Cardiac fibroblast (primary cell): Measurements from ENCODE around the gene ZNF304.

Experiments used
- DNase-seq, 2 donors: peaks; one replicate each; pipeline versions ENCODE4 v3.0.0 to v3.0.0-alpha.2; 2010; ENCODE audit warnings: low read depth in 2 of 2
- H3K4me3 ChIP-seq, 2 donors: replicated peaks in 1 of 2; 1 replicate in 1 of 2; 2 replicates in 1 of 2; pipeline ENCODE4 v1.5.1; 2011; ENCODE audit warnings: low read depth in 2 of 2, low read length in 2 of 2, mild to moderate bottlenecking in 2 of 2, moderate library complexity in 1 of 2
- TF ChIP-seq, protein P1 (sequence below): IDR thresholded peaks from one replicate; pipeline ENCODE4 v1.5.1; 2011; ENCODE audit warnings: low read depth, mild to moderate bottlenecking, low read length, inconsistent platforms

The ZNF304 gene

DNA sequence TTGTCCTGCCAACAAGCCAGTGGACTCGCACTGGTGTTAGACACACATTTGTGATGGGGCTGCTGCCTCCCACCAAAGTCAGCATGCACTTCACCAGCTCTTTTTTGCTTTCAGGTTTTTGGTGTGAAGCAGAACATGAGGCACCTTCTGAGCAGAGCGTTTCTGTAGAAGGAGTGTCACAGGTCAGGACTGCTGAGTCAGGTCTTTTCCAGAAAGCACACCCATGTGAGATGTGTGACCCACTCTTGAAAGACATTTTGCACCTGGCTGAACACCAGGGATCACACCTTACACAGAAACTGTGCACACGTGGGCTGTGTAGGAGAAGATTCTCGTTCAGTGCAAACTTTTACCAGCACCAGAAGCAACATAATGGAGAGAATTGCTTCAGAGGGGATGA is 4.8 kb downstream of the ZNF304 start:
- TF ChIP-seq, protein P1, sequence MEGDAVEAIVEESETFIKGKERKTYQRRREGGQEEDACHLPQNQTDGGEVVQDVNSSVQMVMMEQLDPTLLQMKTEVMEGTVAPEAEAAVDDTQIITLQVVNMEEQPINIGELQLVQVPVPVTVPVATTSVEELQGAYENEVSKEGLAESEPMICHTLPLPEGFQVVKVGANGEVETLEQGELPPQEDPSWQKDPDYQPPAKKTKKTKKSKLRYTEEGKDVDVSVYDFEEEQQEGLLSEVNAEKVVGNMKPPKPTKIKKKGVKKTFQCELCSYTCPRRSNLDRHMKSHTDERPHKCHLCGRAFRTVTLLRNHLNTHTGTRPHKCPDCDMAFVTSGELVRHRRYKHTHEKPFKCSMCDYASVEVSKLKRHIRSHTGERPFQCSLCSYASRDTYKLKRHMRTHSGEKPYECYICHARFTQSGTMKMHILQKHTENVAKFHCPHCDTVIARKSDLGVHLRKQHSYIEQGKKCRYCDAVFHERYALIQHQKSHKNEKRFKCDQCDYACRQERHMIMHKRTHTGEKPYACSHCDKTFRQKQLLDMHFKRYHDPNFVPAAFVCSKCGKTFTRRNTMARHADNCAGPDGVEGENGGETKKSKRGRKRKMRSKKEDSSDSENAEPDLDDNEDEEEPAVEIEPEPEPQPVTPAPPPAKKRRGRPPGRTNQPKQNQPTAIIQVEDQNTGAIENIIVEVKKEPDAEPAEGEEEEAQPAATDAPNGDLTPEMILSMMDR, result no peak
- no peak for DNase-seq
- no peak overlapping the region for H3K4me3 ChIP-seq

DNA sequence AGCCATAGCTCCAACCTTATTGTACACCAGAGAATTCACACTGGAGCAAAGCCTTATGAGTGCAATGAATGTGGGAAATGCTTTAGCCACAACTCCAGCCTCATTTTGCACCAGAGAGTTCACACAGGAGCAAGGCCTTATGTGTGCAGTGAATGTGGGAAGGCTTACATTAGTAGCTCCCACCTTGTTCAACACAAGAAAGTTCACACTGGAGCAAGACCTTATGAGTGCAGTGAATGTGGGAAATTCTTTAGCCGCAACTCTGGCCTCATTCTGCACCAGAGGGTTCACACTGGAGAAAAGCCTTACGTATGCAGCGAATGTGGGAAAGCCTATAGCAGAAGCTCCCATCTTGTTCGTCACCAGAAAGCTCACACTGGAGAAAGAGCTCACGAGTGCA is 6.3 kb downstream of the ZNF304 start:
- DNase-seq, result no peak
- no peak overlapping the region for H3K4me3 ChIP-seq
- TF ChIP-seq, protein P1, result no peak

DNA sequence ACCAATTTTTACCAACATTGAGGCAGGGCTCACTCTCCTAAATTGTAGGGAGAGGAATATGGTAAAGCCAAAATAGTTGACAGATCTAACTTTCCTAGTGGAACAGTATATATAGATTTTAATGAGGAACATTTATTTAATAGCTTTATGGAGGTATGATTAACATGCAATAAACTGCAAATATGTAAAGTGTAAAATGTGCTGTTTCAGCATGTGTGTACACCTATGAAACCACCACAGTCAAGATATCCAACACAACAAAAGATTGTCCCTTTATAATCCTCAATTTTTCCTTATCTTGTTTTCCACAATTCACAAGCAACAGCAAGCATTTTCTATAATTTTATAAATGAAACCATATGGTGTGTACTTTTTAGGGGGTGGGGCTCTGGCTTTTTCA is 8.2 kb downstream of the ZNF304 start:
- no peak for DNase-seq
- no peak overlapping the region for H3K4me3 ChIP-seq
- TF ChIP-seq, protein P1, result no peak

DNA sequence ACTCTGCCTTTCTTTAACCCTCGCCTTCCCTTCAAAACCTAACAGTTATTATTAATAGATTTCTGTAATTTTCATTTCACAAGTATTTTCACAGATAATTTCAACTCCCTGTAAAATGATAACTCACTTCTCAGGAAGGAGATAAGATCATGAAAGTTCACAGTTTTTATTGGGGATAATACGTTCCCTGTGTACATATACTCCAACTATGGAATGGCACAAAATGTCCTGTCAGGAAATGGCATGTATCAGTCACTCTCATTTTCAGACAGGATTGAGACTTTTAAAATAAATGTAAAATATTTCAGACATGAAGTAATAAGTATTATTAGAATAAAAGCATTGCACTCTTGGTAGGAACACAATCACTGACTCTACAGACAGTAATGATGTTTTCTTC is 11.3 kb downstream of the ZNF304 start:
- peak overlapping the region; percentile 43 to 50 for H3K4me3 ChIP-seq
- TF ChIP-seq, protein P1, result no peak
- DNase-seq, result no peak

DNA sequence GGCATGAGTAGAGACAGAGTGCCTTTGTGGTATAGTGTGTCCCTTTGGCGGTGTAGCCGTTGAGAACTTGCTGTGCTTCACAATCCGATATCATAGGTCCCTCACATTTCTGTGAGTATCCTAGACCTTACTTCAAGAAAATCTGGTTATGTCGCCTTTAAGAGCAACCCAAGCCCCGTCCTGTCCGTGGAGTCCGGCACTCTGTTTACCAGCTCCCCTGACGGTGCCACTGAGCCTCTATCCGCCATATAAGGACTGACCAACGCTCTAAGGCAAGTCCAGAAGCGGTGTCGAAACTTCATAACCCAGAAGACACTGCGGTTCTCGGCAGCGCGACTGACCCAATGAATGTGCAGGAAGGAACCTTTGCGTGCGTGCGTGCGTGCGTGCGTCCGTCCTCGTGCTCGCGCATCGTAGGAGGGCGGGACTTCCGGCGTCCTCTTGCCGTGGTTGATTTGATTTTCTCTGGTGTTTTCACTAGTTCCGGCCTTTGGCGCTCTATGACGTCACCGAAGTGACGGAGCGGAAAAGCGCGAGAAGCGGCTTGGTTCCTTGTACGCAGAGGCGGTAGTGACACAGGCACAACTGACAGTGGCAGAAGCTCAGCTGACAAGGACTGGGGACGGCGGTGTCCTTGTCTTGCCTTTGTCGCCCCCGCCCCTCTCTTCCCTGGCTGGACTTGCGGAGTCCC is 12.1 kb downstream of the ZNF304 start, which contains the start of the genes TRAPPC2B and ZNF547:
TSS of gene TRAPPC2B (plus strand) at position 555 of the 691 bp plus-strand sequence. CDS start 1,283 bp downstream, outside the sequence.
TSS of gene ZNF547 (plus strand) at position 555 of the 691 bp plus-strand sequence. CDS start 5,005 bp downstream, outside the sequence.
- peak; percentile 100 for DNase-seq
- H3K4me3 ChIP-seq, result peak within 1 kb of the TSS; percentile 67 to 85
- TF ChIP-seq, protein P1, result no peak

DNA sequence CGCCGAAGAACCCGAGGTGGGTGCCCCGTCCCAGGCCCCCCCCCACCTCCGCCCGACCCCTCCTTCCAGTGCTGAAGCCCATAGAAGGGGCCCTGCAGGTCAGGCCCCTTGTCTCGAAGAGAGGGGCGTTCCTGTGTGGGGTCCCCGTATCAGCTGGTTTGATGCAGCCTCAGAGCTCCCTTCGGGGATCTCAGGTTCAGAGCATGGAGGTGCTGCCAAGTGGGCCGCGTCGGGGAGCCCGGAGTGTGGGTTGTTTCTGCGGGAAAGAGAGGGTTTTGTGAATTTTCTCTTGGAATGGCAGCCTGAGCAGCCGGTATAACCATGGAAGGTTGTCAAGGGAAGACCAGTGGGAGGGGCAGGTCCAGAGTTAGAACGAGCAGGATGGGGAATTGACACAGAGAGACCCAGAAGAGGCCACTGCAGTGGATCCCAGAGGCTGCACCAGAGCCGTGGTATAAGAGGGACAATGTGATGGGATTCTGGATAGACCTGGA is 12.7 kb downstream of the ZNF304 start:
- peak in 1 of 2 donors; percentile 11 for DNase-seq
- H3K4me3 ChIP-seq, result peak overlapping the region; percentile 67 to 85
- TF ChIP-seq, protein P1, result no peak
